ENCODE data around the gene NEU2.

The NEU2 gene

DNA sequence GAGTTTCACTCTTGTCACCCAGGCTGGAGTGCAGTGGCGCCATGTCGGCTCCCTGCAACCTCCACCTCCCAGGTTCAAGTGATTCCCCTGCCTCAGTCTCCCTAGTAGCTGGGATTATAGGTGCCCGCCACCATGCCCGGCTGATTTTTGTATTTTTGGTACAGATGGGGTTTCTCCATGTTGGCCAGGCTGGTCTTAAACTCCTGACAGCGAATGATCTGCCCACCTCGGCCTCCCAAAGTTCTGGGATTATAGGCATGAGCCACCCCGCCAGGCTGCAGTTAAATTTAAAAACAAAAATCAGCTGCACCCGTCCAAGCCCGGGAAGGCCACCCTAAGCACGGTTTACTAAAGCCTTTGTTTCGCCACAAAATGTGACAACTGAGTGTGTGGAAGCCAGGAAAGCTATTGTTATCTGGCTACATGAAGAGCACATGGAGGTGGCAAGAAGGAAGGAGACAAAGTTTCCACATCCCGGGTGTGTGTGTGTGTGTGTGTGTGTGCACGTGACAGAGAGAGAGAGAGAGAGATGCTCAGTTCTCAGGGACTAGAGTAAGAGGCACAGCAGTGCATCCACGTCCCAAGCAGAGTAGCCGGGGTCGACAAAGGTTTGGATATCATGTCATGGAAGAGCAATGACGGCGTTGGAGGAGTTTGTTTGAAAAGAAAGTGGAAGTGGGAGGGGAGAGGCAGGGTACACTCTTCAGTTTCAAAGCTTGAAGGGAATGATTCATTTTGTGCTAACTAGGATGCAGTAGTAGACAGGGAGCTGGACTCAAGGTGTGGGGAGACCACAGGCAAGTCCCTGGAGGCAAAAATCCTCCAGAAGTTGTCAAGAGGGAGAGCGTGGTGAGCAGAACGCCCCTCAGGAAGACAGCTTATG lies 47.7 kb downstream of the NEU2 start:
- no peak for DNase-seq

DNA sequence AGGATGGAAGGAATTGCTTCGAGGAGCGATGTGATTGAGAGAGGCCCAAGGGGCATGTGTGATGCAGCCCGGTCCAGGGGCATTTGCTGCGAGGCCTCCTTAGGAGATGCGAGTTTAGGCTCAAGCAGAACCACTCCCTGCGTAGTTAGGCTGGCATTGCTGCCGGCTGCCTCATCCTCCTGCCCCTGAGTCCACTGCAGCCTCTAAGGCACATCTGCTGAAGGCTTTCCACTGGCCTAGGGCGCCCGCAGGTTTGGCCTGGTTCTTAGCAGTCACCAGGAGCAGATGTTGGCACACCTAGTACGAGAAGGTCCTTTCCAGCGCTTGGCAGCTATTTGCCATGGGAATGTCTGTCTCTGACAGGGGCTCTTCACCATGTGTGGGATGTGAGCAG lies 48.4 kb downstream of the NEU2 start:
- no peak for DNase-seq

DNA sequence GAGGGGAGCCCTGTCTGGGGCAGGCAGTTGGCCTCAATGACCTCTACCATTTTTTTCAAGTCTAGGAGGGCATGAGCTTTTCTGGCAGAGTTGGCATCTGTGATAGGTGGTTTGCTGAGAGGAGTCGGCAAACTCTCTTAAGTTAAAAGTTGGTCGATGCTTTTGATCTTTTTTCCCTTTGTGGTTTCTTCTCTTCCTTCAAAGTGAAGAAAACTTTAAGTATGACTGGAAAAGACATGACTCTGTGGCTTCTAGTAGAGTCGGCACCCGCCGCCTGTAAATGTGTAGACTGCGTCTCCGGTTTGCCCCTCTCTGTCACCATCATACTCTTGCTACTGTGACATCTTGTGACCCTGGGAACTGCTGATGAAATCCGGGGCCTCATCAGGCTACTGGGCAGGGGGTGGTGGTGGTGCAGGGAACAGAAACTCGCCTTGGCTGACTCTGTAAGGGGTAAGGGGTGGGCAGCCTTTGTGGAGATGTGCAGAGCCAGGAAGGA lies 48.8 kb downstream of the NEU2 start:
- DNase-seq, result peak; percentile 78

DNA sequence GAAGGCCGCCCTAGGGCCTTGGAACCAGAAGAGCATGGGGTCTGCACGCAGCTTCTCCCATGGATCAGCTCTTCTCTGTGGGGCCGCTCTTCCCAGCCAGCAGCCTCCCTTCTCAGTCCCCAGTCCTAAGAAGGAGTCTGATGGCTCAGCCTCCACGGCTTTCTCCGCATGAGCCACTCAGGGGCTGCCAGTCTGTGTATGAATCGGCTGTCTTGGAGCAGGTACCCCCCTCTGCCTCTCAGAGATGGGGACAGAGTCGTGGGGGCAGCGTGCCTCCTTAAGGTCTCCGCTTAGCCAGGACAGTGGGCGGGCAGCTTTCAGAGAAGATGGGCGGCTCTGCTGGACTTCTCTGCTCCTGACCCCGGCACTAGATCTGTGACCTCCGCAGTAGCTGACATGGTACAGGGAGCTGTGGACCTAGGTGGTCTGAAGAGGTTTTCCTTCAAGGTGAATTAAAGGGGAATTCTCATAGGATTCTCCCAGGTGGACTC lies 49.3 kb downstream of the NEU2 start:
- DNase-seq, result no peak

DNA sequence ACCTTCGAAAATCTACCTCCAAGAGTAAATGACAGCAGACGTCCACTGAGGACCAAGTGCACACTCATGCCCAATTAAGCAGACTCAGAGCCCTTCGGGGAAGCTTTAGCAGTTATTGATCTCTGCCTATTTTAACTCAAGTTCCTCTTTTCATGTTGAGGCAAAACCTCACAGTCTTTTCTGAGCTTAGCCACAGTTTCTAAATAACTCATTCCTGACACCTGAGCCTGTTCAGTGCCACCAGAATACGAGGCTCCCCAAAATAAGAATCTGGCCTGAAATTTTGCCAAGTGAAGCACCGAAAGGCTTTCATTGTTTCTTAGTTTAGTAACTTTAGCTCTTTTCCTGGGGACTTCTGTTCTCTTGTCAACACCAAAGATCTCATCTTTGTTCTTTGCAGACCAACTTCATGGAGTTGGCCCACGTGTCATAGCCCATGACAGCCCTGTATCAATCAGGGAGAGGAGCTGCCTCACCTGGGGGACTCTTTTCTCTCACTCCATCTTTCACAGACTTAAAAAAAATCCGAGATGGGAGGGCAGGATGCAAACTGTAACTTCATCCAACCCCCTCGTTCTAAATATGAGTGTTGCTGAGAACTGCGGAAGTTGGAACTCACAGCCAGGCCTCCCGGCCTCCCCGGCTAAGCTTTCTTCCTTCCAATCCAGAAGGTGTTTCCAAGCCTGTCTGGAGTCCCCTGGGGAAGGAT lies 49.9 kb downstream of the NEU2 start:
- no peak for DNase-seq

DNA sequence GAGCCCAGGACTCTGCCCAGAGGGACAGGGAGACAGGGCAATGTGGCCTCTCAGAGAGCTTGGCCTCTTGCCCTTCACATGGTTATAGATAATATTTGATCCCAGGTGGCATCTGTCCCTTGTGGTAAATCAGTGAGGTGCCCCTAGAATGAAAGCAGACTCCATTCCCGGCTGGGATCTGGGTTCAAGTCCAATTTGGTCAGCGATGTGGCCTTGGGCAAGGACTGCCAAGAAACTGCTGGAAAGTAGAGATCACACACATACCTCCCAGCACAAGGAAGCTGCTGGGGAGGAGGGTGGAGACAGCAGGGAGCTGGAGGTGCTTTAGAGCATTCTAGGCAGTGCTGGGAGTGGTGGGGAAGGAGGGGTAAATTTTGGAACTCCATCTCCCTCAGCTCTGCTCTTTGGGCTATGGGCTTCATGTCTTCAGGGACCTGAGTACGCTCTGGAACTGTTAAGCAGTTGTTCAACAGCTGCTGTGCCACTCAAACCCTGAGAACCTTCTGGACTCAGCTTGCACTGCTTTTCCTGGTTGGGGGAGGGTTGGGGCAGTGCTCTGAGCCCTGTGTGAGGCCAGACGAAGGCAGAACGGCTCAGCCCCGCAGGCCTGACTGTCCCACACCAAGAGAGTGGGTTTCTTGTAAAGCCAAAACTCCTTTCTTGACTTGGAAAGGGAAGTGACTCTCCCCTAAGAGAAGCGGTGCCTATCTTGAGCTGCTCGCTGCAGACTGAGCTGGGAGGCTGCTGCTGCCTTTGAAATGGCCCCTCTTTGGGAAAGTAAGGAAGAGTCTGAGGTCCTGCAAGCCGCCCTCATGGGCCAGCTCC lies 50.7 kb downstream of the NEU2 start:
- DNase-seq, result no peak

DNA sequence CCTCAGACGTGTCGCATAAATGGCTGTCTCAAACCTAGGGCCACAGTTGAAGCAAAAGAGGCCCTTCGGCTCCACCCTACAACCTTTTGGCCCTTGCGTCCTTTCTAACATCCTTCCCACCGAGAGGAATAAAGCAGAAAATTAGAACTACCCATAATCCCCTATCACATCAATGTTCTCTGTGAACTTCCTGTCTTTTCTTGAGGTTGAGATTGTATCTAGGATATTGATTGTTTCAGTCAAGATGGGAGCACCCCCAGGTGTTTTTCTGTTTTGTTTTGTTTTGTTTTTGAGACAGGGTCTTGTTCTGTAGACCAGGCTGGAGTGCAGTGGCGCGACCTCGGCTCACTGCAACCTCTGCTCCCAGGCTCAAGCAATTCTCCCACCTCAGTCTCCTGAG lies 51.3 kb downstream of the NEU2 start:
- DNase-seq, result no peak

DNA sequence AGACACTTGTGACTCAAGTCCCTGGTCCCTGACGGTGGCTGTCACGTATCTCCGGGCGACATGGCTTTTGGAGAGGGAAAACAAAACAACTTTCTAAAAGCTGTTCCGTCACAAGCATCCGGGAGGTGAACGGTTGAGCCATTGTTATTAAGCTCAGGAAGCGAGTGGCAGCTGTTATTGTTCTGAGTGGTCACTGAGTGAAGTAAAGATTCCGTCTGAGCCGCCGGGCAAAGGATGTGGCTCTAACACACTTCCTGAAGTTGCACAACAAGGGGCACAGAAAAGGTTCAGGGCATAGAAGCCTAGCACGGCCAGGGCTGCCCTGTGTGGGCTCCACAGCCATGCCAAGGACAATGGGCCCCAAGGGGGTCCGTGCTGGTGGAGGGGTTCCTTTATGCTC lies 52.0 kb downstream of the NEU2 start:
- DNase-seq, result peak; percentile 61

Data from CD4-positive, alpha-beta T cell treated with Interleukin-17A for 4 hours (primary cell).